HuH-7 (cell line): Measurements from ENCODE around the gene HOXC11.

Source experiments
- DNase-seq: peaks from one replicate; pipeline ENCODE4 v3.0.0; 2011; ENCODE audit warnings: low spot score

Gene HOXC11

GRCh38 chr12:53985994-53986685, 13.2 kb downstream of the HOXC11 start:
- DNase-seq: no peak

- no peak for DNase-seq
Measured at GRCh38 chr12:53986686-53987483, 14.0 kb downstream of the HOXC11 start.

- DNase-seq: no peak
Measured at GRCh38 chr12:53987787-53988230, 14.9 kb downstream of the HOXC11 start.

- no peak for DNase-seq
Measured at GRCh38 chr12:53988541-53989226, 15.8 kb downstream of the HOXC11 start.

GRCh38 chr12:53989227-53990113, 16.5 kb downstream of the HOXC11 start:
- no peak for DNase-seq

- no peak for DNase-seq
Measured at GRCh38 chr12:53990311-53991076, 17.6 kb downstream of the HOXC11 start.

GRCh38 chr12:53991077-53991460, 18.1 kb downstream of the HOXC11 start:
- DNase-seq: no peak

GRCh38 chr12:53992377-53992889, 19.5 kb downstream of the HOXC11 start:
- DNase-seq: no peak

GRCh38 chr12:53993162-53994008, 20.5 kb downstream of the HOXC11 start:
- no peak for DNase-seq

GRCh38 chr12:53994009-53994263, 21.0 kb downstream of the HOXC11 start:
- no peak for DNase-seq

- no peak for DNase-seq
Measured at GRCh38 chr12:53994264-53995001, 21.5 kb downstream of the HOXC11 start.

- no peak for DNase-seq
Measured at GRCh38 chr12:53995002-53995377, 22.1 kb downstream of the HOXC11 start.

- peak; percentile 83 for DNase-seq
Measured at GRCh38 chr12:53995378-53996239, 22.7 kb downstream of the HOXC11 start.

GRCh38 chr12:53996240-53997203, 23.6 kb downstream of the HOXC11 start:
- no peak for DNase-seq

- DNase-seq: no peak
Measured at GRCh38 chr12:53997204-53998109, 24.5 kb downstream of the HOXC11 start.
